ENCODE measurements around the gene NANS. TPM values are rescaled to one million over a fixed set of nuclear protein-coding genes. Genes with fewer than 3 reads are reported as not detected.

NANS gene
- polyA plus RNA-seq, 3 donors, result 41.3 to 109 (median 95.9) TPM

GRCh38 chr9:98009437-98009836 is 47.1 kb upstream of the NANS start:
- intact Hi-C loops (cut with micrococcal nuclease), result no loop called here
- Histone ChIP-seq H3K4me3 (replicated peaks in 1 of 3; ENCODE audit: low read depth in 2 of 3, low read length in 3 of 3) (no peak overlapping the region), H2AFZ (ENCODE audit: insufficient read depth, low read depth, low read length, poor library complexity, severe bottlenecking) (no peak overlapping the region), H3K27me3 (ENCODE audit: control insufficient read depth in 2 of 2, insufficient read depth in 2 of 2, low read length in 2 of 2) (no peaks in the 10 kb centered on the region), H3K9ac (ENCODE audit: insufficient read depth, low read length, poor library complexity, severe bottlenecking) (no peak overlapping the region), H3K27ac (ENCODE audit: low read depth in 1 of 2, low read length in 2 of 2) (peak overlapping the region in 1 of 2 donors; percentile 65), H3K36me3 (replicated peaks in 1 of 2; ENCODE audit: control insufficient read depth in 1 of 2, insufficient read depth in 2 of 2, low read length in 2 of 2) (peaks cover 92 to 100% of the 10 kb centered on the region in 2 donors), H3K4me1 (ENCODE audit: control insufficient read depth in 1 of 2, insufficient read depth in 2 of 2, low read length in 2 of 2) (peaks cover 0 to 8% of the 10 kb centered on the region in 2 donors), H3K9me3 (replicated peaks in 1 of 2; ENCODE audit: control insufficient read depth in 1 of 2, insufficient read depth in 1 of 2, low read length in 2 of 2) (no peaks in the 10 kb centered on the region), H3K79me2 (ENCODE audit: insufficient read depth, low read length) (peaks cover 63% of the 10 kb centered on the region), H3K4me2 (replicated peaks; ENCODE audit: extremely low read depth, low read length, poor library complexity, severe bottlenecking) (no peak overlapping the region), H4K20me1 (ENCODE audit: insufficient read depth, low read length) (peaks cover 33% of the 10 kb centered on the region)
- peaks cover 82 to 96% of the 10 kb centered on the region in 2 donors for H3K36me3 Mint-ChIP-seq
- DNase-seq, result no peak
- peaks cover 0 to 1% (median 0%) of the 10 kb centered on the region in 7 donors for H3K9me3 Mint-ChIP-seq
- H3K27ac Mint-ChIP-seq, result peak overlapping the region; percentile 42 to 91 (median 69)
- WGBS (ENCODE audit: insufficient coverage), result 92% methylated on average over 3 of the region's 6 CpGs
- no peak for TF ChIP-seq CTCF (IDR thresholded peaks at IDR 0.05)
- H3K4me3 Mint-ChIP-seq, result no peak overlapping the region
- peaks cover 0 to 2% (median 0%) of the 10 kb centered on the region in 3 donors for H3K27me3 Mint-ChIP-seq (ENCODE audit: low read depth in 3 of 3)
- H3K4me1 Mint-ChIP-seq, result peaks cover 11% of the 10 kb centered on the region

GRCh38 chr9:98009936-98010335 is 46.6 kb upstream of the NANS start:
- peaks cover 0 to 2% (median 0%) of the 10 kb centered on the region in 3 donors for H3K27me3 Mint-ChIP-seq (ENCODE audit: low read depth in 3 of 3)

More at GRCh38 chr9:98009936-98010335, 46.6 kb upstream of the NANS start:
- intact Hi-C loops (cut with micrococcal nuclease), result no loop called here
- Histone ChIP-seq H3K27me3 (ENCODE audit: control insufficient read depth in 2 of 2, insufficient read depth in 2 of 2, low read length in 2 of 2) (no peaks in the 10 kb centered on the region), H3K79me2 (ENCODE audit: insufficient read depth, low read length) (peaks cover 58% of the 10 kb centered on the region), H3K4me3 (replicated peaks in 1 of 3; ENCODE audit: low read depth in 2 of 3, low read length in 3 of 3) (no peak overlapping the region), H3K4me2 (replicated peaks; ENCODE audit: extremely low read depth, low read length, poor library complexity, severe bottlenecking) (no peak overlapping the region), H3K4me1 (ENCODE audit: control insufficient read depth in 1 of 2, insufficient read depth in 2 of 2, low read length in 2 of 2) (peaks cover 0 to 8% of the 10 kb centered on the region in 2 donors), H3K9me3 (replicated peaks in 1 of 2; ENCODE audit: control insufficient read depth in 1 of 2, insufficient read depth in 1 of 2, low read length in 2 of 2) (no peaks in the 10 kb centered on the region), H3K9ac (ENCODE audit: insufficient read depth, low read length, poor library complexity, severe bottlenecking) (no peak overlapping the region), H3K36me3 (replicated peaks in 1 of 2; ENCODE audit: control insufficient read depth in 1 of 2, insufficient read depth in 2 of 2, low read length in 2 of 2) (peaks cover 93 to 100% of the 10 kb centered on the region in 2 donors), H3K27ac (ENCODE audit: low read depth in 1 of 2, low read length in 2 of 2) (peak overlapping the region in 1 of 2 donors; percentile 65), H4K20me1 (ENCODE audit: insufficient read depth, low read length) (peaks cover 33% of the 10 kb centered on the region), H2AFZ (ENCODE audit: insufficient read depth, low read depth, low read length, poor library complexity, severe bottlenecking) (no peak overlapping the region)
- Mint-ChIP-seq H3K36me3 (peaks cover 83 to 96% of the 10 kb centered on the region in 2 donors), H3K27ac (peak overlapping the region in 6 of 7 donors; percentile 42 to 91 (median 69)), H3K9me3 (peaks cover 0 to 1% (median 0%) of the 10 kb centered on the region in 7 donors), H3K4me1 (peaks cover 11% of the 10 kb centered on the region), H3K4me3 (no peak overlapping the region)
- DNase-seq, result peak in 1 of 3 donors; percentile 7
- WGBS (ENCODE audit: insufficient coverage), result 0% methylated on average over 1 of the region's 1 CpG
- no peak for TF ChIP-seq CTCF (IDR thresholded peaks at IDR 0.05)

Data from CD14-positive monocyte (primary cell).